ENCODE measurements around the gene ARL8B.
"Not testable (repeated sequence)": the region's sequence is repeated elsewhere in the genome, so short reads cannot be mapped to it uniquely, and the experiment has no call there.

ARL8B gene

GRCh38 chr3:5172018-5172417 is 49.9 kb downstream of the ARL8B start:
- DNase-seq (ENCODE audit: low spot score): no peak
- Histone ChIP-seq H3K27me3 (ENCODE audit: control insufficient read depth in 3 of 3, insufficient read depth in 3 of 3, low read depth in 1 of 3, low read length in 3 of 3) (no peaks in the 10 kb centered on the region), H4K91ac (ENCODE audit: low read depth, low read length, poor library complexity) (no peak overlapping the region), H3K4me2 (ENCODE audit: insufficient read depth, low read length, poor library complexity, severe bottlenecking) (no peak overlapping the region), H4K8ac (ENCODE audit: low read depth, low read length) (no peak overlapping the region), H2AFZ (ENCODE audit: low read length) (no peak overlapping the region), H3K18ac (ENCODE audit: low read length) (no peak overlapping the region), H2BK5ac (ENCODE audit: low read length) (no peak overlapping the region), H3K27ac (replicated peaks; ENCODE audit: low read length) (no peak overlapping the region), H2BK12ac (ENCODE audit: low read length) (no peak overlapping the region), H3K4me3 (ENCODE audit: low read length in 2 of 2) (no peak overlapping the region), H2AK5ac (ENCODE audit: low read depth, low read length) (no peak overlapping the region), H2BK120ac (ENCODE audit: low read depth, low read length) (no peak overlapping the region), H3K9ac (ENCODE audit: low read depth, low read length, poor library complexity) (no peak overlapping the region), H3K4ac (ENCODE audit: low read length) (no peak overlapping the region), H3K36me3 (replicated peaks in 1 of 2; ENCODE audit: control insufficient read depth in 2 of 2, insufficient read depth in 2 of 2, low read length in 2 of 2) (peaks cover 7 to 64% of the 10 kb centered on the region in 2 donors), H3K9me3 (replicated peaks in 1 of 2; ENCODE audit: control insufficient read depth in 2 of 2, insufficient read depth in 1 of 2, low read depth in 1 of 2, low read length in 2 of 2) (no peaks in the 10 kb centered on the region), H2BK15ac (ENCODE audit: low read length) (no peak overlapping the region), H3K23ac (ENCODE audit: low read depth, low read length, poor library complexity) (no peak overlapping the region), H3K79me1 (ENCODE audit: low read depth, low read length) (no peaks in the 10 kb centered on the region), H3K14ac (ENCODE audit: low read length) (no peak overlapping the region), H3K4me1 (ENCODE audit: control insufficient read depth in 2 of 2, insufficient read depth in 1 of 2, low read depth in 1 of 2, low read length in 2 of 2) (no peaks in the 10 kb centered on the region)
- no CpG with 5 or more reads among the region's 4 CpGs for WGBS, 2 donors (ENCODE audit: extremely low coverage in 2 of 2, insufficient read length in 2 of 2, insufficient replicate concordance in 1 of 2)

GRCh38 chr3:5179036-5179435 is 56.9 kb downstream of the ARL8B start:
- H3K27ac ChIP-seq (replicated peaks; ENCODE audit: low read length); H3K9me3 ChIP-seq (replicated peaks in 1 of 2; ENCODE audit: control insufficient read depth in 2 of 2, insufficient read depth in 1 of 2, low read depth in 1 of 2, low read length in 2 of 2); H3K14ac ChIP-seq (ENCODE audit: low read length); H4K8ac ChIP-seq (ENCODE audit: low read depth, low read length); H3K23ac ChIP-seq (ENCODE audit: low read depth, low read length, poor library complexity); H2BK12ac ChIP-seq (ENCODE audit: low read length); DNase-seq (ENCODE audit: low spot score); H2AK5ac ChIP-seq (ENCODE audit: low read depth, low read length); H2BK5ac ChIP-seq (ENCODE audit: low read length); H3K27me3 ChIP-seq (ENCODE audit: control insufficient read depth in 3 of 3, insufficient read depth in 3 of 3, low read depth in 1 of 3, low read length in 3 of 3); H3K79me1 ChIP-seq (ENCODE audit: low read depth, low read length); H4K91ac ChIP-seq (ENCODE audit: low read depth, low read length, poor library complexity); H3K4me2 ChIP-seq (ENCODE audit: insufficient read depth, low read length, poor library complexity, severe bottlenecking); H2AFZ ChIP-seq (ENCODE audit: low read length); H3K18ac ChIP-seq (ENCODE audit: low read length); H2BK15ac ChIP-seq (ENCODE audit: low read length); H3K4ac ChIP-seq (ENCODE audit: low read length); H3K9ac ChIP-seq (ENCODE audit: low read depth, low read length, poor library complexity); H2BK120ac ChIP-seq (ENCODE audit: low read depth, low read length); H3K4me1 ChIP-seq (ENCODE audit: control insufficient read depth in 2 of 2, insufficient read depth in 1 of 2, low read depth in 1 of 2, low read length in 2 of 2); H3K4me3 ChIP-seq (ENCODE audit: low read length in 2 of 2): not testable (repeated sequence)
- peaks cover 4 to 79% of the 10 kb centered on the region in 2 donors for H3K36me3 ChIP-seq (replicated peaks in 1 of 2; ENCODE audit: control insufficient read depth in 2 of 2, insufficient read depth in 2 of 2, low read length in 2 of 2)
- no CpG with 5 or more reads among the region's 2 CpGs for WGBS, 2 donors (ENCODE audit: extremely low coverage in 2 of 2, insufficient read length in 2 of 2, insufficient replicate concordance in 1 of 2)

- Histone ChIP-seq H3K4me1 (ENCODE audit: control insufficient read depth in 2 of 2, insufficient read depth in 1 of 2, low read depth in 1 of 2, low read length in 2 of 2) (peaks cover 0 to 3% of the 10 kb centered on the region in 2 donors), H2BK15ac (ENCODE audit: low read length) (no peak overlapping the region), H4K91ac (ENCODE audit: low read depth, low read length, poor library complexity) (no peak overlapping the region), H3K4me2 (ENCODE audit: insufficient read depth, low read length, poor library complexity, severe bottlenecking) (no peak overlapping the region), H3K4ac (ENCODE audit: low read length) (no peak overlapping the region), H3K23ac (ENCODE audit: low read depth, low read length, poor library complexity) (no peak overlapping the region), H3K9me3 (replicated peaks in 1 of 2; ENCODE audit: control insufficient read depth in 2 of 2, insufficient read depth in 1 of 2, low read depth in 1 of 2, low read length in 2 of 2) (no peaks in the 10 kb centered on the region), H4K8ac (ENCODE audit: low read depth, low read length) (no peak overlapping the region), H2AK5ac (ENCODE audit: low read depth, low read length) (no peak overlapping the region), H3K79me1 (ENCODE audit: low read depth, low read length) (no peaks in the 10 kb centered on the region), H3K18ac (ENCODE audit: low read length) (no peak overlapping the region), H2BK5ac (ENCODE audit: low read length) (no peak overlapping the region), H3K4me3 (ENCODE audit: low read length in 2 of 2) (no peak overlapping the region), H3K36me3 (replicated peaks in 1 of 2; ENCODE audit: control insufficient read depth in 2 of 2, insufficient read depth in 2 of 2, low read length in 2 of 2) (peaks cover 2 to 55% of the 10 kb centered on the region in 2 donors), H3K14ac (ENCODE audit: low read length) (no peak overlapping the region), H2BK120ac (ENCODE audit: low read depth, low read length) (no peak overlapping the region), H2BK12ac (ENCODE audit: low read length) (no peak overlapping the region), H3K9ac (ENCODE audit: low read depth, low read length, poor library complexity) (no peak overlapping the region), H2AFZ (ENCODE audit: low read length) (no peak overlapping the region), H3K27me3 (ENCODE audit: control insufficient read depth in 3 of 3, insufficient read depth in 3 of 3, low read depth in 1 of 3, low read length in 3 of 3) (no peaks in the 10 kb centered on the region), H3K27ac (replicated peaks; ENCODE audit: low read length) (no peak overlapping the region)
- no CpG with 5 or more reads among the region's 2 CpGs for WGBS, 2 donors (ENCODE audit: extremely low coverage in 2 of 2, insufficient read length in 2 of 2, insufficient replicate concordance in 1 of 2)
- no peak for DNase-seq (ENCODE audit: low spot score)
Observed at GRCh38 chr3:5181469-5182141, 59.5 kb downstream of the ARL8B start.

- not testable (repeated sequence) for H2BK120ac ChIP-seq (ENCODE audit: low read depth, low read length); H3K4ac ChIP-seq (ENCODE audit: low read length); H2BK12ac ChIP-seq (ENCODE audit: low read length); H3K23ac ChIP-seq (ENCODE audit: low read depth, low read length, poor library complexity); H3K18ac ChIP-seq (ENCODE audit: low read length); H3K79me1 ChIP-seq (ENCODE audit: low read depth, low read length); H3K4me2 ChIP-seq (ENCODE audit: insufficient read depth, low read length, poor library complexity, severe bottlenecking); H2BK5ac ChIP-seq (ENCODE audit: low read length); H4K8ac ChIP-seq (ENCODE audit: low read depth, low read length); H3K9me3 ChIP-seq (replicated peaks in 1 of 2; ENCODE audit: control insufficient read depth in 2 of 2, insufficient read depth in 1 of 2, low read depth in 1 of 2, low read length in 2 of 2); H2BK15ac ChIP-seq (ENCODE audit: low read length); H3K14ac ChIP-seq (ENCODE audit: low read length); DNase-seq (ENCODE audit: low spot score); H3K27me3 ChIP-seq (ENCODE audit: control insufficient read depth in 3 of 3, insufficient read depth in 3 of 3, low read depth in 1 of 3, low read length in 3 of 3); H3K9ac ChIP-seq (ENCODE audit: low read depth, low read length, poor library complexity); H2AFZ ChIP-seq (ENCODE audit: low read length); H3K4me3 ChIP-seq (ENCODE audit: low read length in 2 of 2); H2AK5ac ChIP-seq (ENCODE audit: low read depth, low read length); H4K91ac ChIP-seq (ENCODE audit: low read depth, low read length, poor library complexity); H3K27ac ChIP-seq (replicated peaks; ENCODE audit: low read length); H3K4me1 ChIP-seq (ENCODE audit: control insufficient read depth in 2 of 2, insufficient read depth in 1 of 2, low read depth in 1 of 2, low read length in 2 of 2)
- peaks cover 0 to 38% of the 10 kb centered on the region in 2 donors for H3K36me3 ChIP-seq (replicated peaks in 1 of 2; ENCODE audit: control insufficient read depth in 2 of 2, insufficient read depth in 2 of 2, low read length in 2 of 2)
- WGBS, 2 donors (ENCODE audit: extremely low coverage in 2 of 2, insufficient read length in 2 of 2, insufficient replicate concordance in 1 of 2): no CpG with 5 or more reads among the region's 12 CpGs
Observed at GRCh38 chr3:5183714-5184113, 61.6 kb downstream of the ARL8B start.

All from neuronal stem cell (in vitro differentiated cells).